Fibroblast of peridontal ligament (primary cell): ENCODE data around the gene ZBTB47.

Source experiments
- DNase-seq: peaks from one replicate; pipeline ENCODE4 v3.0.0-alpha.2; 2010; ENCODE audit errors: extremely low read depth

ZBTB47 gene

DNA sequence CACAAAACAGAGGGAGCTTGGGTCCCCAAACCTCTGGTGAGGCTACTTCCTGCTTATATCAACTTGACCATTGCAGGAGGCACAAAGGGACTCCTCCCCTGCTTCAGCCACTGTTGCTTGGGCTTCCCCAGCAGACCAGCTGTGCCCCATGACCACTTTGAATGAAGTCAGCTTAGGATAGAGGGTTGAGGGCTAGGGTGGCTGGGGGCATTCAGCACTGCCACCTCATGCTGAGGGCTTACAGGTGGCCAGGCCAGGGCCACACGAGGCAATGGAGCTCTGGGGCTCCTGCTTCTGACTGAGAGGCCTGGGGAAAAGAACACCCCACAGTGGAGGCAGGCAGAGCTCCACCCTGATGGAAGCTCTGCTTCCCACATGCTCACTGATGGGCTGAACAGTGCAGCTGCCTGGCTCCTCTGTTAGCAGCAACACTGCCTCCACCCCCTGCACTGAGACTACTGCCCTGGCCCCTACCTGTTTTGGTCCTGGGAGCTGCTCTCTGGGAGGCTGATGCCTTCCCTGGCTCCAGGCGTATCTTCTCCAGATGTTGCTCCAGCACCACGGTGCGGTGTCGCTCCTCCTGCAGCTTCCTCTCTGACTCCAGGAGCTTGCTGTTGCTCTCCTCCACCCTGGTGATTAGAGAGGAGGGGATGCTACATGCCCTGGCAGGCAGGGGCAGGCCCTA is 59.3 kb downstream of the ZBTB47 start:
- DNase-seq: no peak

DNA sequence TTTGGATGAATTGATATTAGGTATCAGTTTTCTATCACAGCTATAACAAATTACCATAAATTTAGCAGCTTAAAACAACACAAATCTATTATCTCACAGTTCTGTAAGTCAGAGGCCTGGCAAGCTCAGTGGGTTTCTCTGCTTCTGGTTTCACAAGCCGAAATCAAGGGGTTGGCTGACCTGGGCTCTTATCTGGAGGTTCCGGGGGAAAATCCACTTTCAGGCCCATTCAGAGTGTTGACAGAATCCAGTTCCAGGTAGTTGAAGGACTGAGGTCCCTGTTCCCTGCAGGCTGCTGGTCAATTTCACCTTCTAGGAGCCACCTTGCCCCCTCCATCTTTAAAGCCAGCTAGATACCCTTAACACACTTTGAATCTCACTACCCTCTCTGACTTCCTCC is 60.2 kb downstream of the ZBTB47 start:
- no peak for DNase-seq

DNA sequence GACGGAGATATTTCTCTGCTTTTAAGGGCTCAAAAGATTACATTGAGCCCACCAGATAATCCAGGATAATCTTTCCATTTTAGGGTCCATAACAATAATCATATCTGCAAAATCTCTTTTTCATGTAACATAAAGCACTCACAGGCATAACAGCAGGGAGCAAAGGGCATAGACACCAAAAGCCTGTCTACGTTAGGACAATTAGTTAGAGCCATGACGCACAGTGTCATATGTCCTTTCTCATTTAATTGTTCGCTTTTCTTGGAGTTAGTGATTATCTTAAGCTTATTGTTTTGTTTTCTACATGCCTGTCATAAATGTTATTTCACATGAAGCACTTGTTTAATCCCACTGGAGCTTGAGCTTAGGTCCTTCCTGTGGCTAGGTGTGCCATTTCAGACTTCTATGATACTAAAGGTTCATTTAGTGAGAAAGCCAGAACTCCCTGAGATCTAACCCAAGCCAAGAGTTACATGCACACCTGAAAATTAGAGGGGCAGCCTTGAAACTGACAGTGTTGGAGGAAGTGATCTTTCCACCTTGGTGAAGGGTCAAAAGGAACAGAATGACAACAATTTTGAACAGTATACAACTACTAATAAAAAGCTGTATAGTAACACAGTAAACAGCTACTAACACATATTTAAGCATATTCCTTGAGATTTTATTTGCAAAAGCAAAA is 60.8 kb downstream of the ZBTB47 start:
- no peak for DNase-seq
